HL-60 (cell line): ENCODE results near the gene ABCA4.

Experiments
- DNase-seq, 2 experiments: peaks; one replicate each; pipeline ENCODE4 v3.0.0-alpha.2; 2010 to 2020; ENCODE audit warnings: low read depth in 1 of 2, low spot score in 1 of 2
- H3K27ac ChIP-seq: fragments of 250-450 bp; sonication (Bioruptor Pico); replicated peaks from 2 replicates; pipeline ENCODE4 v1.5.1; 2020; ENCODE audit warnings: mild to moderate bottlenecking, moderate library complexity
- H3K27me3 ChIP-seq: fragments of 250-450 bp; sonication (Bioruptor Pico); 2 replicates; pipeline ENCODE4 v1.5.1; 2021; ENCODE audit warnings: mild to moderate bottlenecking, moderate library complexity; ENCODE audit not compliant: insufficient read depth, poor library complexity, severe bottlenecking
- H3K4me3 ChIP-seq: replicated peaks from 2 replicates; pipeline ENCODE4 v1.5.1; 2011; ENCODE audit warnings: mild to moderate bottlenecking, control low read depth, low read length; ENCODE audit not compliant: insufficient read depth
- CTCF ChIP-seq: IDR thresholded peaks from one replicate; pipeline ENCODE4 v1.5.1; 2011; ENCODE audit warnings: low read length, control low read depth, inconsistent platforms; ENCODE audit not compliant: insufficient read depth
- GABPA ChIP-seq: IDR thresholded peaks from 2 replicates; pipeline ENCODE4 v1.6.1; 2012; ENCODE audit warnings: low read depth
- POLR2AphosphoS5 ChIP-seq: IDR thresholded peaks from 2 replicates; pipeline ENCODE4 v1.6.1; 2012; ENCODE audit warnings: low read depth
- SPI1 ChIP-seq: IDR thresholded peaks from 2 replicates; pipeline ENCODE4 v1.6.1; 2012; ENCODE audit warnings: low read depth, mild to moderate bottlenecking, borderline replicate concordance
- TF ChIP-seq, protein P1 (sequence below): IDR thresholded peaks from 2 replicates; pipeline ENCODE4 v1.6.1; 2012; ENCODE audit warnings: low read depth; ENCODE audit not compliant: insufficient replicate concordance

ABCA4 gene

DNA sequence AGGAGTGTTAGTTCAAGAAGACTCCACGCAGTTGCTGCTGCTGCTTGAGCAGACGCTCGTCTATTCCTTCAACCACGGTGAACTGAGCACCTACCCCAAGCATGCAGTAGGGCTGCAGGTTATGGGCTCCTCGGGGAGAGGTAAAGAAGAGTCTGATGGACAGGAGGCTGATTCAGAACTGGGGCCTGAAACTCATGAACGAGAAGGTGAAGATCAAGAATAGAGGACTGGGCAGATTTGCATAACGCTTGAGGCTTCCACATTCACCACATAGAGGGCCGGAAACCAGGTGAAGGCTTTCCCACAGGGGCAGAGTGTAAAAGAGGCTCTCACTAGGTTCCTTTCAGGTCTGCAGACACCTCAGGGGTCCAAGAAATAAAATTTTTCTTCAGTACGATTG, 9.1 kb downstream of the ABCA4 start:
- TF ChIP-seq POLR2AphosphoS5 (no peak), SPI1 (no peak), CTCF (no peak), GABPA (no peak)
- TF ChIP-seq, protein P1, sequence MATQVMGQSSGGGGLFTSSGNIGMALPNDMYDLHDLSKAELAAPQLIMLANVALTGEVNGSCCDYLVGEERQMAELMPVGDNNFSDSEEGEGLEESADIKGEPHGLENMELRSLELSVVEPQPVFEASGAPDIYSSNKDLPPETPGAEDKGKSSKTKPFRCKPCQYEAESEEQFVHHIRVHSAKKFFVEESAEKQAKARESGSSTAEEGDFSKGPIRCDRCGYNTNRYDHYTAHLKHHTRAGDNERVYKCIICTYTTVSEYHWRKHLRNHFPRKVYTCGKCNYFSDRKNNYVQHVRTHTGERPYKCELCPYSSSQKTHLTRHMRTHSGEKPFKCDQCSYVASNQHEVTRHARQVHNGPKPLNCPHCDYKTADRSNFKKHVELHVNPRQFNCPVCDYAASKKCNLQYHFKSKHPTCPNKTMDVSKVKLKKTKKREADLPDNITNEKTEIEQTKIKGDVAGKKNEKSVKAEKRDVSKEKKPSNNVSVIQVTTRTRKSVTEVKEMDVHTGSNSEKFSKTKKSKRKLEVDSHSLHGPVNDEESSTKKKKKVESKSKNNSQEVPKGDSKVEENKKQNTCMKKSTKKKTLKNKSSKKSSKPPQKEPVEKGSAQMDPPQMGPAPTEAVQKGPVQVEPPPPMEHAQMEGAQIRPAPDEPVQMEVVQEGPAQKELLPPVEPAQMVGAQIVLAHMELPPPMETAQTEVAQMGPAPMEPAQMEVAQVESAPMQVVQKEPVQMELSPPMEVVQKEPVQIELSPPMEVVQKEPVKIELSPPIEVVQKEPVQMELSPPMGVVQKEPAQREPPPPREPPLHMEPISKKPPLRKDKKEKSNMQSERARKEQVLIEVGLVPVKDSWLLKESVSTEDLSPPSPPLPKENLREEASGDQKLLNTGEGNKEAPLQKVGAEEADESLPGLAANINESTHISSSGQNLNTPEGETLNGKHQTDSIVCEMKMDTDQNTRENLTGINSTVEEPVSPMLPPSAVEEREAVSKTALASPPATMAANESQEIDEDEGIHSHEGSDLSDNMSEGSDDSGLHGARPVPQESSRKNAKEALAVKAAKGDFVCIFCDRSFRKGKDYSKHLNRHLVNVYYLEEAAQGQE, result no peak
- DNase-seq, result no peak
- Histone ChIP-seq H3K4me3 (no peak overlapping the region), H3K27me3 (peaks cover 4% of the 10 kb centered on the region), H3K27ac (no peak overlapping the region)

DNA sequence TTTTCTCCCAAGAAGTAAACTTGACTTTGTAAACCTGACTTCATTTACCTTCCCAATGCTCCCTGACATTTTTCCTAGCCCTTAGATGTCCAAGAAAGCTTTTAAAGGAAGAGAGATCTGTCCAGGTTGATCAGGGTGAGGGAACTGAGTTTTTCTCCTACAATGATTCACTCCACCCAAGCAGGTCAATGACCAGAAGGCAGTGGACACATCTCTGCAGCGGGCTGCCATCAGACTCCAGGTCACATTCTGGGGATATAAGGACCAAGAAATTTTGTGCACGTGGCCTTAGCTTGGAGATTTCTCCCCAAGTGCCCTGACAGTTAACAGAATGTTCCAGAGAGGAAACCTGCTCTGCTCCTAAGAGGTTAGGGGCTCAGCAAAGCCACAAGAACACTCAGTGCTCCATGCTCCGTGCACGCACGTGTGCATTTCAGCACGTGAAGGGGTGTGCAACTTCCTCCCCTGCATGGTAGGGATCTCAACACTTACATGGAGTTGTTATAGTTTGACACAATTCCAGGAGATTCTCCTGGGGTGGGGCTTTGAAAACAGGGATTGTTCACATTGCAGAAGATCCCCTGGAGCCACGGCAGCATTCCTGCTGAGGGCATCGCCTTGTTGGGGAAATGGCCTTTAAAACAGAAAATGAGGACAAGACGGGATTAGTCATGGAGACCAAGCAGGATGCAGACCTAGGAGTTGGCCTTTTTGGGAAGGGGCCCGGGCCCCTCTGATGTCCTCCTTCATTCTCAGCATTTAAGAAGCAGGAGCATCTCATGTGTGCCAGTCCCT, 9.8 kb downstream of the ABCA4 start:
- no peak for TF ChIP-seq GABPA
- TF ChIP-seq SPI1, result no peak
- TF ChIP-seq, protein P1, result no peak
- TF ChIP-seq CTCF, result no peak
- Histone ChIP-seq H3K27me3 (peaks cover 6% of the 10 kb centered on the region), H3K4me3 (no peak overlapping the region), H3K27ac (no peak overlapping the region)
- DNase-seq, result no peak

DNA sequence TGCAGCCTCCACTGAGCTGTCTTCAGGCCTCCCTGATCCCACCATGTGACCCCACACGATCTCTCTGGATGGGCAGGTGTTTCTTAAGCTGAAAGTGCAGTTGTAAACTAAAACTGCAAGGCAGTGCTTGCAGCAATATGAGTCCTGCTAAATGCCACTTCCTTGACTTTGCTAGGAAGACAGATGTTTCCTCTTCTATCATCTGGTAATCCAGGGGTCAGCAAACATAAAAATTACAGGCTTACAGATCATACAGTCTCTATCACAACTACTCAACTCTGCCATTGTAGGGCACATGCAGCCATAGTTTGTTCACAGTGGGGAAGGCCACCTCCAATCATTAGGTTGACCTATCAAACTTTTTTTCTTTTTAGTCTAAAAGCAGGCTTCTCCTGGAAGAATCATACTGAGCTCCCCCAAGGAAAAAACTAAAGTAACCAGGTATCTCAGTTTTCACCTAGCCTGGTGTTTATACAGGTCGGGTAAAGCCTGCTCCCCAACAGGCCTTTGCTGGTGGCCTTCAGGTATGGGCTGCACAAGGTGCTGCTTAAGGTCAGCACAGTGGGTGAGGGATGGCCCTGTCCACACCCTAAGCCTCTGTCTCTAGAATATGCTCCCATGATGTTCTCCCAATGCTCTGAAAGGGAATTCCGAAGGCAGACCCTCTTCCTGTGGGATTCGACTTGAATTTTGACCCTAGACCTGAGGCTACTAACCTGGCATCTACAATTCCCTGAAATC, 10.8 kb downstream of the ABCA4 start:
- Histone ChIP-seq H3K27me3 (peaks cover 11% of the 10 kb centered on the region), H3K27ac (no peak overlapping the region), H3K4me3 (no peak overlapping the region)
- TF ChIP-seq POLR2AphosphoS5, result no peak
- no peak for DNase-seq

- no peak overlapping the region for H3K27ac ChIP-seq
- peaks cover 12% of the 10 kb centered on the region for H3K27me3 ChIP-seq
- H3K4me3 ChIP-seq, result no peak overlapping the region
- DNase-seq, result no peak
- TF ChIP-seq, protein P1, result no peak
- no peak for TF ChIP-seq GABPA
- TF ChIP-seq CTCF, result no peak
- TF ChIP-seq POLR2AphosphoS5, result no peak
- no peak for TF ChIP-seq SPI1
Observed at GRCh38 chr1:94109478-94109877, 11.5 kb downstream of the ABCA4 start.
